Measurements from ENCODE around the gene GNAL. TPM values are rescaled to one million over a fixed set of nuclear protein-coding genes. Genes with fewer than 3 reads are reported as not detected.
A peak's percentile ranks its signal among the peaks of the same experiment; 100 is the strongest.

Gene GNAL
- total RNA-seq, 1 donor from 2014 or later = 5.6 TPM

GRCh38 chr18:11658989-11659388 lies 30.1 kb upstream of the GNAL start:
- ATAC-seq (peak; percentile 79 to 89), DNase-seq (no peak)
- intact Hi-C loops (cut with DNase I) = no loop called here

GRCh38 chr18:11660691-11661090 lies 28.4 kb upstream of the GNAL start:
- Histone ChIP-seq H3K27me3 (ENCODE audit: low read depth) (peaks cover 3% of the 10 kb centered on the region), H3K4me1 (no peaks in the 10 kb centered on the region), H3K9me3 (no peaks in the 10 kb centered on the region), H3K36me3 (no peaks in the 10 kb centered on the region), H3K4me3 (no peak overlapping the region), H3K27ac (no peak overlapping the region)
- intact Hi-C loops (cut with DNase I) = no loop called here
- TF ChIP-seq CTCF (IDR thresholded peaks at IDR 0.05) = no peak
- no peak for DNase-seq
- no peak for ATAC-seq

More at GRCh38 chr18:11658989-11659388, 30.1 kb upstream of the GNAL start:
- H3K36me3 ChIP-seq = no peaks in the 10 kb centered on the region
- no peaks in the 10 kb centered on the region for H3K9me3 ChIP-seq
- H3K27me3 ChIP-seq (ENCODE audit: low read depth) = peaks cover 2% of the 10 kb centered on the region
- TF ChIP-seq CTCF (IDR thresholded peaks at IDR 0.05) = no peak
- H3K4me1 ChIP-seq = no peaks in the 10 kb centered on the region
- no peak overlapping the region for H3K4me3 ChIP-seq
- no peak overlapping the region for H3K27ac ChIP-seq

- TF ChIP-seq CTCF (IDR thresholded peaks at IDR 0.05) = no peak
- intact Hi-C loops (cut with DNase I) = no loop called here
- ATAC-seq (no peak), DNase-seq (no peak)
- no peaks in the 10 kb centered on the region for H3K9me3 ChIP-seq
- no peaks in the 10 kb centered on the region for H3K4me1 ChIP-seq
- no peak overlapping the region for H3K4me3 ChIP-seq
- no peaks in the 10 kb centered on the region for H3K36me3 ChIP-seq
- peaks cover 3% of the 10 kb centered on the region for H3K27me3 ChIP-seq (ENCODE audit: low read depth)
- no peak overlapping the region for H3K27ac ChIP-seq
Observed at GRCh38 chr18:11661430-11661829, 27.6 kb upstream of the GNAL start.

GRCh38 chr18:11663439-11664029 lies 25.5 kb upstream of the GNAL start:
- Histone ChIP-seq H3K9me3 (no peaks in the 10 kb centered on the region), H3K4me1 (no peaks in the 10 kb centered on the region), H3K27ac (no peak overlapping the region), H3K4me3 (no peak overlapping the region), H3K27me3 (ENCODE audit: low read depth) (peaks cover 3% of the 10 kb centered on the region), H3K36me3 (no peaks in the 10 kb centered on the region)
- ATAC-seq (no peak), DNase-seq (no peak)
- no peak for TF ChIP-seq CTCF (IDR thresholded peaks at IDR 0.05)
- intact Hi-C loops (cut with DNase I) = no loop called here

GRCh38 chr18:11664286-11664685 lies 24.8 kb upstream of the GNAL start:
- no peak for DNase-seq
- ATAC-seq = no peak
- intact Hi-C loops (cut with DNase I) = no loop called here
- Histone ChIP-seq H3K27ac (no peak overlapping the region), H3K36me3 (no peaks in the 10 kb centered on the region), H3K4me3 (no peak overlapping the region), H3K4me1 (no peaks in the 10 kb centered on the region), H3K27me3 (ENCODE audit: low read depth) (peaks cover 3% of the 10 kb centered on the region), H3K9me3 (no peaks in the 10 kb centered on the region)
- no peak for TF ChIP-seq CTCF (IDR thresholded peaks at IDR 0.05)

All from lower lobe of right lung (tissue), 2 donors.